ENCODE results near the gene PRR22.

- no peak for TF ChIP-seq CTCF (IDR thresholded peaks at IDR 0.05; ENCODE audit: poor library complexity)
- TF ChIP-seq EZH2 (IDR thresholded peaks at IDR 0.05; ENCODE audit: borderline replicate concordance): no peak
- TF ChIP-seq EZH2phosphoT487 (IDR thresholded peaks at IDR 0.05; ENCODE audit: low read depth, severe bottlenecking, unreplicated experiment): no peak
These were observed 21.8 kb downstream of the PRR22 start for GRCh38 chr19:5762608-5763217.

Data from hepatocyte (in vitro differentiated cells).